Chondrocyte (in vitro differentiated cells): ENCODE results near the gene OTUD4. TPM values are rescaled to one million over a fixed set of nuclear protein-coding genes. Genes with fewer than 3 reads are reported as not detected.

Experiments
- DNase-seq: peaks from one replicate; pipeline ENCODE4 v3.0.0; 2021; ENCODE audit warnings: mixed read lengths, low spot score
- H3K27ac Mint-ChIP-seq: one replicate; pipeline ENCODE4 v1.8.0; 2021; ENCODE audit warnings: mild to moderate bottlenecking, moderate library complexity, mixed read lengths; ENCODE audit not compliant: unreplicated experiment
- H3K27me3 Mint-ChIP-seq: 2 replicates; pipeline ENCODE4 v1.8.0; 2021; ENCODE audit warnings: low read depth, mixed read lengths
- H3K36me3 Mint-ChIP-seq: 2 replicates; pipeline ENCODE4 v1.8.0; 2021; ENCODE audit warnings: low read depth, mixed read lengths
- H3K4me1 Mint-ChIP-seq: 2 replicates; pipeline ENCODE4 v1.8.0; 2021; ENCODE audit warnings: low read depth, mild to moderate bottlenecking, mixed read lengths
- H3K4me3 Mint-ChIP-seq: one replicate; pipeline ENCODE4 v1.8.0; 2021; ENCODE audit warnings: mild to moderate bottlenecking, moderate library complexity, mixed read lengths; ENCODE audit not compliant: unreplicated experiment
- H3K9me3 Mint-ChIP-seq: 2 replicates; pipeline ENCODE4 v1.8.0; 2021; ENCODE audit warnings: low read depth, mixed read lengths
- CTCF ChIP-seq: fragments of 200-600 bp; sonication (generic); IDR thresholded peaks from 2 replicates; pipeline ENCODE4 v1.5.0; 2021; ENCODE audit warnings: antibody characterized with exemption, mild to moderate bottlenecking, moderate library complexity
- total RNA-seq: library from RNA; stranded (reverse); gene quantifications from 3 replicates; pipeline ENCODE4 v1.2.1, GENCODE V29; 2021

The OTUD4 gene
- total RNA-seq, 1 donor from 2014 or later = 27.7 TPM

- no peak for DNase-seq
- H3K36me3 Mint-ChIP-seq = peaks cover 21% of the 10 kb centered on the region
- H3K27me3 Mint-ChIP-seq = no peaks in the 10 kb centered on the region
- TF ChIP-seq CTCF = no peak
- H3K4me1 Mint-ChIP-seq = peaks cover 15% of the 10 kb centered on the region
- no peaks in the 10 kb centered on the region for H3K9me3 Mint-ChIP-seq
- no peak overlapping the region for H3K4me3 Mint-ChIP-seq
- H3K27ac Mint-ChIP-seq = no peak overlapping the region
Observed at GRCh38 chr4:145170223-145170622, 10.2 kb downstream of the OTUD4 start.

DNA sequence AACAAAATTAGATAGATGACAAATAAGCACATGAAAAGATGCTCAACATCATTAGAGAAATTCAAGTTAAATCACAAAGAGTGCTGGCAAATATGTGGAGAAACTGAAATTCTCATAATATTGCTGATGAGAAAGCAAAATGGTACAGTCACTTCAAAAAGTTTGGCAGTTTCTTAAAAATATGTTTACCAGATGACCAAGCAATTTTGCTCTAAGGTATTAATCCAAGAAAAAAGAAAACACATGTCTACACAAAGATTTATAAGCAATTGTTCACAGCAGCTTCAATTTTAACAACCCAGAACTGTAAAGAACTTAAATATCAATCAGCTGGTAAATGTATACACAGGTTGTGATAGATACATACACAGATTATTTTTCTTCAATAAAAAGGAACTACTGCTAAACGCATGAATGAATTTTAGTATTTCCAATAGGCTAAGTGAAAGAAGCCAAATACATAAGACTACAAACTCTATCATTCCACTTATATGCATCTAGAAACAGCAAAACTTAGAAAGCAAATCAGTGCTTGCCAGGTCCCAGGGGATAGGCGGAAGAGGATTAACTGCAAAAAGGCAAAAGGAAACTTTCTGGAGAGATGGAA, 11.7 kb downstream of the OTUD4 start:
- H3K27me3 Mint-ChIP-seq = no peaks in the 10 kb centered on the region
- H3K4me3 Mint-ChIP-seq = no peak overlapping the region
- H3K36me3 Mint-ChIP-seq = peaks cover 19% of the 10 kb centered on the region
- H3K4me1 Mint-ChIP-seq = peaks cover 8% of the 10 kb centered on the region
- TF ChIP-seq CTCF = no peak
- no peak overlapping the region for H3K27ac Mint-ChIP-seq
- no peaks in the 10 kb centered on the region for H3K9me3 Mint-ChIP-seq
- DNase-seq = no peak

DNA sequence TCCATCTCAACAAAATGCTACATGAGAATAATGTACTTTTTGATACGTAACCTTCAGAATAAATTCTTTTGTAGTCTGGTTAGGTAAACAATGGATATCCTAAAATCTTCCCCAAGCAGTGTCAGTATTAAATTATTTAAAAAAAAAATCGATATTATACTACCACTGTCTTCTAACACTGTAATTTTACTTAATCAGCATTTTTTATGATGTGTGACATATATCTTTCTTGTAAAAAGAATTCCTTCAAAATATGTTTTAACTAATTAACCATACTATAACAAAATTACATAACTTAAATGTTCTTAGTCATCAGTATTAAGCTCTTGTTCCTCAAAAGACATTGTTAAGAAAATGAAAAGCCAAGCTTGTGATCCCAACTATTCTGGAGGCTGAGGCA, 12.5 kb downstream of the OTUD4 start:
- Mint-ChIP-seq H3K9me3 (no peaks in the 10 kb centered on the region), H3K27ac (no peak overlapping the region), H3K4me1 (peaks cover 7% of the 10 kb centered on the region), H3K27me3 (no peaks in the 10 kb centered on the region), H3K4me3 (no peak overlapping the region), H3K36me3 (peaks cover 19% of the 10 kb centered on the region)
- no peak for DNase-seq
- TF ChIP-seq CTCF = no peak

- Mint-ChIP-seq H3K27me3 (no peaks in the 10 kb centered on the region), H3K9me3 (no peaks in the 10 kb centered on the region), H3K27ac (no peak overlapping the region), H3K4me3 (no peak overlapping the region), H3K4me1 (no peaks in the 10 kb centered on the region), H3K36me3 (peaks cover 12% of the 10 kb centered on the region)
- no peak for DNase-seq
- no peak for TF ChIP-seq CTCF
Observed at GRCh38 chr4:145161549-145161948, 18.8 kb downstream of the OTUD4 start.

DNA sequence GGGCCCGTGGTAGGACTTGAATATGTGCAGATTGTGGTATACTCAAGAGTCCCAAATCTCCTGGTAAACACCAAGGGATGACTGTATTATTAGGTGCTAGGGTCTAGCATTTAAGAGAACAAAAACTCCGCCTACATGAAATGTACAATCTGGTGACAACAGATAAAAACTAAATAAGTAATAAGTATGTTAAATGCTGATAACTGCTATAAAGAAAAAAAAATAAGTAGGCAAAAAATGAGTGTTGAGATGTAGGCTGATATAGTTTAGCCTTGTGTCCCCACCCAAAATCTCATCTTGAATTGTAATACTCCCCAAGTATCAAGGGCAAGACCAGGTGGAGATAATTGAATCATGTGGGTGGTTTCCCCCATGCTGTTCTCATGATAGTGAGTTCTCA, 23.4 kb downstream of the OTUD4 start:
- Mint-ChIP-seq H3K27ac (no peak overlapping the region), H3K4me3 (no peak overlapping the region), H3K9me3 (no peaks in the 10 kb centered on the region), H3K27me3 (no peaks in the 10 kb centered on the region), H3K36me3 (peaks cover 14% of the 10 kb centered on the region), H3K4me1 (peaks cover 4% of the 10 kb centered on the region)
- TF ChIP-seq CTCF = no peak
- DNase-seq = no peak
